Measurements from ENCODE around the gene RFXANK.

GRCh38 chr19:19193926-19194325 lies 1.9 kb downstream of the RFXANK start:
- TF ChIP-seq, protein P1, sequence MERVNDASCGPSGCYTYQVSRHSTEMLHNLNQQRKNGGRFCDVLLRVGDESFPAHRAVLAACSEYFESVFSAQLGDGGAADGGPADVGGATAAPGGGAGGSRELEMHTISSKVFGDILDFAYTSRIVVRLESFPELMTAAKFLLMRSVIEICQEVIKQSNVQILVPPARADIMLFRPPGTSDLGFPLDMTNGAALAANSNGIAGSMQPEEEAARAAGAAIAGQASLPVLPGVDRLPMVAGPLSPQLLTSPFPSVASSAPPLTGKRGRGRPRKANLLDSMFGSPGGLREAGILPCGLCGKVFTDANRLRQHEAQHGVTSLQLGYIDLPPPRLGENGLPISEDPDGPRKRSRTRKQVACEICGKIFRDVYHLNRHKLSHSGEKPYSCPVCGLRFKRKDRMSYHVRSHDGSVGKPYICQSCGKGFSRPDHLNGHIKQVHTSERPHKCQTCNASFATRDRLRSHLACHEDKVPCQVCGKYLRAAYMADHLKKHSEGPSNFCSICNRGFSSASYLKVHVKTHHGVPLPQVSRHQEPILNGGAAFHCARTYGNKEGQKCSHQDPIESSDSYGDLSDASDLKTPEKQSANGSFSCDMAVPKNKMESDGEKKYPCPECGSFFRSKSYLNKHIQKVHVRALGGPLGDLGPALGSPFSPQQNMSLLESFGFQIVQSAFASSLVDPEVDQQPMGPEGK (CRISPR knock-in tag; IDR thresholded peaks at IDR 0.05; ENCODE audit: borderline replicate concordance): no peak
- TF ChIP-seq ZFP30 (CRISPR knock-in tag; IDR thresholded peaks at IDR 0.05) (no peak), ZNF565 (CRISPR knock-in tag; conservative IDR thresholded peaks at IDR 0.05; ENCODE audit: low read depth) (no peak), ZC3H10 (CRISPR knock-in tag; IDR thresholded peaks at IDR 0.05) (no peak), ZFP3 (CRISPR knock-in tag; IDR thresholded peaks at IDR 0.05) (no peak), ESRRG (CRISPR knock-in tag; IDR thresholded peaks at IDR 0.05) (no peak), TOX (CRISPR knock-in tag; IDR thresholded peaks at IDR 0.05; ENCODE audit: borderline replicate concordance) (no peak), ZNF70 (CRISPR knock-in tag; IDR thresholded peaks at IDR 0.05) (no peak), OSR1 (CRISPR knock-in tag; IDR thresholded peaks at IDR 0.05) (no peak), PPARA (CRISPR knock-in tag; IDR thresholded peaks at IDR 0.05; ENCODE audit: borderline replicate concordance) (no peak), RARB (CRISPR knock-in tag; IDR thresholded peaks at IDR 0.05) (no peak)

Measured in SK-N-SH treated with all-trans-retinoic acid at 6 μM for 48 hours (cell line).